Measurements from ENCODE around the gene ZMYM1. TPM values are rescaled to one million over a fixed set of nuclear protein-coding genes. Genes with fewer than 3 reads are reported as not detected.

The ZMYM1 gene
- total RNA-seq, 6 donors from 2014 or later, result 6.3 to 16.6 (median 10.3) TPM

GRCh38 chr1:35043498-35043897 is 35.7 kb upstream of the ZMYM1 start:
- H3K27ac ChIP-seq, result no peak overlapping the region
- H3K9me3 ChIP-seq, result no peaks in the 10 kb centered on the region
- H3K4me1 ChIP-seq, result no peaks in the 10 kb centered on the region
- ATAC-seq (ENCODE audit: low FRiP score in 2 of 2), result no peak
- no peaks in the 10 kb centered on the region for H3K36me3 ChIP-seq
- no peak for DNase-seq
- TF ChIP-seq POLR2AphosphoS5 (IDR thresholded peaks at IDR 0.05) (no peak), CTCF (IDR thresholded peaks at IDR 0.05) (no peak), EP300 (IDR thresholded peaks at IDR 0.05) (no peak), POLR2A (IDR thresholded peaks at IDR 0.05) (no peak)
- H3K27me3 ChIP-seq, result no peaks in the 10 kb centered on the region
- WGBS, 2 donors, result 73 to 93% methylated on average over 3 of the region's 3 CpGs
- H3K4me3 ChIP-seq, result no peak overlapping the region

GRCh38 chr1:35044431-35044830 is 34.8 kb upstream of the ZMYM1 start:
- H3K4me3 ChIP-seq, result no peak overlapping the region
- WGBS, 2 donors, result 50% methylated on average over 1 of the region's 1 CpG
- no peak overlapping the region for H3K27ac ChIP-seq
- ATAC-seq (ENCODE audit: low FRiP score in 2 of 2) (no peak), DNase-seq (no peak)
- no peak for TF ChIP-seq POLR2AphosphoS5 (IDR thresholded peaks at IDR 0.05)
- TF ChIP-seq EP300 (IDR thresholded peaks at IDR 0.05), result no peak
- TF ChIP-seq CTCF (IDR thresholded peaks at IDR 0.05), result no peak
- TF ChIP-seq POLR2A (IDR thresholded peaks at IDR 0.05), result no peak
- H3K9me3 ChIP-seq, result no peaks in the 10 kb centered on the region
- no peaks in the 10 kb centered on the region for H3K27me3 ChIP-seq
- no peaks in the 10 kb centered on the region for H3K36me3 ChIP-seq
- no peaks in the 10 kb centered on the region for H3K4me1 ChIP-seq

GRCh38 chr1:35046730-35047129 is 32.5 kb upstream of the ZMYM1 start:
- Histone ChIP-seq H3K36me3 (no peaks in the 10 kb centered on the region), H3K9me3 (no peaks in the 10 kb centered on the region), H3K27ac (no peak overlapping the region), H3K27me3 (no peaks in the 10 kb centered on the region), H3K4me3 (no peak overlapping the region), H3K4me1 (no peaks in the 10 kb centered on the region)
- WGBS, 2 donors, result 75 to 86% methylated on average over 5 of the region's 5 CpGs
- ATAC-seq (ENCODE audit: low FRiP score in 2 of 2), result no peak
- no peak for DNase-seq
- no peak for TF ChIP-seq POLR2A (IDR thresholded peaks at IDR 0.05)
- no peak for TF ChIP-seq POLR2AphosphoS5 (IDR thresholded peaks at IDR 0.05)
- TF ChIP-seq CTCF (IDR thresholded peaks at IDR 0.05), result no peak
- no peak for TF ChIP-seq EP300 (IDR thresholded peaks at IDR 0.05)

- ATAC-seq (ENCODE audit: low FRiP score in 2 of 2) (no peak), DNase-seq (no peak)
- H3K4me1 ChIP-seq, result no peaks in the 10 kb centered on the region
- 38% methylated on average over 2 of the region's 2 CpGs for WGBS, 2 donors
- no peaks in the 10 kb centered on the region for H3K9me3 ChIP-seq
- H3K36me3 ChIP-seq, result no peaks in the 10 kb centered on the region
- H3K27me3 ChIP-seq, result no peaks in the 10 kb centered on the region
- no peak overlapping the region for H3K27ac ChIP-seq
- H3K4me3 ChIP-seq, result no peak overlapping the region
- TF ChIP-seq EP300 (IDR thresholded peaks at IDR 0.05), result no peak
- TF ChIP-seq CTCF (IDR thresholded peaks at IDR 0.05), result no peak
- no peak for TF ChIP-seq POLR2AphosphoS5 (IDR thresholded peaks at IDR 0.05)
Observed at GRCh38 chr1:35047188-35047858, 31.9 kb upstream of the ZMYM1 start.

GRCh38 chr1:35049116-35049515 is 30.1 kb upstream of the ZMYM1 start:
- no peak for DNase-seq
- Histone ChIP-seq H3K9me3 (no peaks in the 10 kb centered on the region), H3K27ac (no peak overlapping the region), H3K27me3 (no peaks in the 10 kb centered on the region), H3K4me1 (no peaks in the 10 kb centered on the region), H3K4me3 (no peak overlapping the region), H3K36me3 (no peaks in the 10 kb centered on the region)
- ATAC-seq (ENCODE audit: low FRiP score in 2 of 2), result no peak
- WGBS, 2 donors, result 64 to 67% methylated on average over 12 of the region's 12 CpGs
- no peak for TF ChIP-seq EP300 (IDR thresholded peaks at IDR 0.05)
- no peak for TF ChIP-seq POLR2AphosphoS5 (IDR thresholded peaks at IDR 0.05)
- no peak for TF ChIP-seq CTCF (IDR thresholded peaks at IDR 0.05)
- no peak for TF ChIP-seq POLR2A (IDR thresholded peaks at IDR 0.05)

All from upper lobe of left lung (tissue), 6 donors.